GM12878 (cell line): ENCODE data around the gene VPS8. TPM values are rescaled to one million over a fixed set of nuclear protein-coding genes. Genes with fewer than 3 reads are reported as not detected.

Source experiments
- ATAC-seq: fragments of 200-7000 bp; cut with Tn5 transposase; 3 replicates; pipeline ENCODE4 v1.9.1; 2020; ENCODE audit warnings: mild to moderate bottlenecking, moderate library complexity
- BruUV-seq: library from RNA; stranded (reverse); fragments of 400-500 nt; replicated peaks from 2 replicates; lab custom pipeline; 2021; lab: Mats Ljungman, UMichigan
- CTCF ChIA-PET: fragments of 300-600 bp; sonication (Branson Sonifier 250); formaldehyde crosslinking; extraction: SDS; loops from one replicate; lab custom pipeline; 2021; ENCODE audit warnings: inconsistent platforms; lab: Yijun Ruan, JAX
- POLR2A ChIA-PET: fragments of 350-600 bp; formaldehyde crosslinking; extraction: SDS; loops from one replicate; lab custom pipeline; 2021; ENCODE audit warnings: inconsistent platforms; lab: Charles Lee
- RAD21 ChIA-PET: fragments of 300-600 bp; sonication (Branson Sonifier 250); formaldehyde crosslinking; loops from one replicate; lab custom pipeline; 2023; ENCODE audit warnings: antibody characterized with exemption; ENCODE audit not compliant: unreplicated experiment; lab: Charles Lee
- SMC1A ChIA-PET: fragments of 300-600 bp; sonication (Branson Sonifier 250); formaldehyde crosslinking; loops from one replicate; lab custom pipeline; 2023; ENCODE audit not compliant: unreplicated experiment, uncharacterized antibody; lab: Charles Lee
- DNase-seq: peaks from one replicate; pipeline ENCODE4 v3.0.0-alpha.2; 2011; ENCODE audit warnings: low read depth, low spot score
- FAIRE-seq: peaks from 3 replicates; lab custom pipeline; 2011; peaks lifted over from hg19 to GRCh38; lab: Jason Lieb, UNC
- H2AFZ ChIP-seq: 2 replicates; pipeline ENCODE4 v1.6.0; 2011; ENCODE audit warnings: low read depth, low read length, control low read depth; ENCODE audit not compliant: control insufficient read depth
- H3K27ac ChIP-seq: 2 replicates; pipeline ENCODE4 v1.5.1; 2011; ENCODE audit warnings: control low read depth; ENCODE audit not compliant: control insufficient read depth, insufficient read depth
- H3K27me3 ChIP-seq, 2 experiments: replicated peaks in 1 of 2; 2 replicates each; pipeline versions ENCODE4 v1.6.0 to v1.6.1; 2011; ENCODE audit warnings: low read length in 1 of 2; ENCODE audit not compliant: control insufficient read depth in 2 of 2, insufficient read depth in 2 of 2
- H3K36me3 ChIP-seq, 2 experiments: 2 replicates each; pipeline ENCODE4 v1.5.1; 2011; ENCODE audit warnings: low read length in 1 of 2; ENCODE audit not compliant: control insufficient read depth in 2 of 2, insufficient read depth in 2 of 2
- H3K4me1 ChIP-seq: 2 replicates; pipeline ENCODE4 v1.6.1; 2011; ENCODE audit warnings: mild to moderate bottlenecking, low read length, moderate library complexity, mixed read lengths; ENCODE audit not compliant: control insufficient read depth, insufficient read depth
- H3K4me2 ChIP-seq: 2 replicates; pipeline ENCODE4 v1.6.0; 2011; ENCODE audit warnings: control low read depth; ENCODE audit not compliant: control insufficient read depth, insufficient read depth
- H3K4me3 ChIP-seq: fragments of 200-600 bp; sonication (generic); 2 replicates; pipeline ENCODE4 v1.5.1; 2016
- H3K79me2 ChIP-seq: 2 replicates; pipeline ENCODE4 v1.6.0; 2011; ENCODE audit warnings: low read length; ENCODE audit not compliant: control insufficient read depth, insufficient read depth
- H3K9ac ChIP-seq: 2 replicates; pipeline ENCODE4 v1.8.0; 2011; ENCODE audit warnings: low read length, control low read depth, mixed read lengths; ENCODE audit not compliant: control insufficient read depth, insufficient read depth
- H3K9me3 ChIP-seq: replicated peaks from 3 replicates; pipeline ENCODE4 v1.5.1; 2011; ENCODE audit warnings: mild to moderate bottlenecking, low read length; ENCODE audit not compliant: control insufficient read depth, insufficient read depth
- H4K20me1 ChIP-seq: 2 replicates; pipeline ENCODE4 v1.6.0; 2011; ENCODE audit not compliant: control insufficient read depth, insufficient read depth
- CBFB ChIP-seq: IDR thresholded peaks from 2 replicates; pipeline ENCODE4 v1.6.1; 2016; ENCODE audit warnings: antibody characterized with exemption, low read depth
- FOXM1 ChIP-seq: IDR thresholded peaks from 2 replicates; pipeline ENCODE4 v1.6.1; 2012; ENCODE audit warnings: low read depth, mild to moderate bottlenecking, inconsistent platforms, low read length, moderate library complexity
- MTA3 ChIP-seq: IDR thresholded peaks from 2 replicates; pipeline ENCODE4 v1.6.1; 2012; ENCODE audit warnings: low read length, inconsistent platforms, borderline replicate concordance
- SMAD5 ChIP-seq: IDR thresholded peaks from 2 replicates; pipeline ENCODE4 v1.6.1; 2016; ENCODE audit warnings: antibody characterized with exemption, low read depth
- SUZ12 ChIP-seq: fragments of 200-600 bp; sonication (generic); IDR thresholded peaks from one replicate; pipeline ENCODE4 v1.6.1; 2018; ENCODE audit warnings: antibody characterized with exemption, mild to moderate bottlenecking; ENCODE audit not compliant: unreplicated experiment
- YBX1 ChIP-seq: fragments of 450-650 bp; IDR thresholded peaks from 2 replicates; pipeline ENCODE4 v1.6.1; 2016; ENCODE audit warnings: antibody characterized with exemption
- ZBTB4 ChIP-seq: fragments of 450-650 bp; formaldehyde crosslinking; IDR thresholded peaks from 2 replicates; pipeline ENCODE4 v1.4.0; 2022; ENCODE audit warnings: mild to moderate bottlenecking, moderate library complexity
- ZBTB40 ChIP-seq: fragments of 450-650 bp; IDR thresholded peaks from 2 replicates; pipeline ENCODE4 v1.6.1; 2016; ENCODE audit warnings: mild to moderate bottlenecking, moderate library complexity, borderline replicate concordance
- ZSCAN29 ChIP-seq: fragments of 450-650 bp; IDR thresholded peaks from 2 replicates; pipeline ENCODE4 v1.6.1; 2017; ENCODE audit warnings: mild to moderate bottlenecking, moderate library complexity
- WGBS: methylation state at CpG from one replicate; pipeline ENCODE4 v1.1.6; 2016; ENCODE audit warnings: low lambda C conversion rate; ENCODE audit not compliant: insufficient replicate concordance, insufficient coverage; ENCODE audit errors: missing lambda C conversion rate; 5-methylcytosine and 5-hydroxymethylcytosine counted together
- in situ Hi-C: fragments of 300-500 bp; cut with MboI; formaldehyde crosslinking; loops from 9 replicates; pipeline ENCODE4 v1.14.3; 2018; ENCODE audit warnings: mixed read lengths
- intact Hi-C: fragments of 100-400 bp; cut with micrococcal nuclease; formaldehyde crosslinking; loops from one replicate; pipeline ENCODE4 v1.14.2; 2022; ENCODE audit not compliant: unreplicated experiment
- polyA plus RNA-seq, 11 experiments: library from polyadenylated mRNA; depleted of rRNA in 4 of 11; unstranded in 6 of 11; stranded (reverse) in 5 of 11; fragments of >200 nt; fragmentation: Nextera tagmentation in 4 of 11; fragmentation: Illumina TruSeq in 1 of 11; extraction: Ambion mirVana in 4 of 11; extraction: Trizol in 1 of 11; gene quantifications; 1 replicate in 1 of 11; 2 replicates in 10 of 11; pipeline versions ENCODE4 v1.2.1 to v1.2.3, GENCODE V29; 2011 to 2016; ENCODE audit warnings: inconsistent platforms in 2 of 11, missing spikeins in 2 of 11, low read depth in 1 of 11
- total RNA-seq, 4 experiments: library from RNA; depleted of rRNA in 3 of 4; stranded (reverse); fragments of >200 nt in 3 of 4; fragmentation: Illumina TruSeq in 1 of 4; extraction: Trizol in 1 of 4; gene quantifications; 2 replicates each; pipeline versions ENCODE4 v1.2.1 to v1.2.3, GENCODE V29; 2013 to 2021
- TF ChIP-seq, protein P1 (sequence below): IDR thresholded peaks from 2 replicates; pipeline ENCODE4 v1.6.1; 2012; ENCODE audit warnings: low read length, inconsistent platforms
- TF ChIP-seq, protein P2 (sequence below): fragments of 450-650 bp; IDR thresholded peaks from 2 replicates; pipeline ENCODE4 v1.6.1; 2017; ENCODE audit warnings: mild to moderate bottlenecking, low read depth, inconsistent platforms; ENCODE audit not compliant: poor library complexity, severe bottlenecking

The VPS8 gene
- total and polyA plus RNA-seq, 10 of the 15 experiments (the other 5 are each of a cell fraction or from before 2014, with no cell fraction given): 8.9 to 34.7 (median 20.9) TPM

GRCh38 chr3:184911570-184911969, 99.6 kb downstream of the VPS8 start:
- FAIRE-seq: no peak

More at GRCh38 chr3:184911570-184911969, 99.6 kb downstream of the VPS8 start:
- no peaks in the 10 kb centered on the region; a peak in 1 of 4 replicates for H3K36me3 ChIP-seq
- RAD21 ChIA-PET: no interaction called here
- DNase-seq: no peak
- no peaks in the 10 kb centered on the region for H3K9me3 ChIP-seq
- no peak overlapping the region for H3K4me3 ChIP-seq
- H3K9ac ChIP-seq: no peak overlapping the region
- TF ChIP-seq YBX1 (no peak), SUZ12 (no peak), ZSCAN29 (no peak), CBFB (no peak), SMAD5 (no peak), ZBTB40 (no peak), FOXM1 (no peak), MTA3 (no peak), ZBTB4 (no peak)
- TF ChIP-seq, protein P1, sequence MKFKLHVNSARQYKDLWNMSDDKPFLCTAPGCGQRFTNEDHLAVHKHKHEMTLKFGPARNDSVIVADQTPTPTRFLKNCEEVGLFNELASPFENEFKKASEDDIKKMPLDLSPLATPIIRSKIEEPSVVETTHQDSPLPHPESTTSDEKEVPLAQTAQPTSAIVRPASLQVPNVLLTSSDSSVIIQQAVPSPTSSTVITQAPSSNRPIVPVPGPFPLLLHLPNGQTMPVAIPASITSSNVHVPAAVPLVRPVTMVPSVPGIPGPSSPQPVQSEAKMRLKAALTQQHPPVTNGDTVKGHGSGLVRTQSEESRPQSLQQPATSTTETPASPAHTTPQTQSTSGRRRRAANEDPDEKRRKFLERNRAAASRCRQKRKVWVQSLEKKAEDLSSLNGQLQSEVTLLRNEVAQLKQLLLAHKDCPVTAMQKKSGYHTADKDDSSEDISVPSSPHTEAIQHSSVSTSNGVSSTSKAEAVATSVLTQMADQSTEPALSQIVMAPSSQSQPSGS: no peak
- TF ChIP-seq, protein P2, sequence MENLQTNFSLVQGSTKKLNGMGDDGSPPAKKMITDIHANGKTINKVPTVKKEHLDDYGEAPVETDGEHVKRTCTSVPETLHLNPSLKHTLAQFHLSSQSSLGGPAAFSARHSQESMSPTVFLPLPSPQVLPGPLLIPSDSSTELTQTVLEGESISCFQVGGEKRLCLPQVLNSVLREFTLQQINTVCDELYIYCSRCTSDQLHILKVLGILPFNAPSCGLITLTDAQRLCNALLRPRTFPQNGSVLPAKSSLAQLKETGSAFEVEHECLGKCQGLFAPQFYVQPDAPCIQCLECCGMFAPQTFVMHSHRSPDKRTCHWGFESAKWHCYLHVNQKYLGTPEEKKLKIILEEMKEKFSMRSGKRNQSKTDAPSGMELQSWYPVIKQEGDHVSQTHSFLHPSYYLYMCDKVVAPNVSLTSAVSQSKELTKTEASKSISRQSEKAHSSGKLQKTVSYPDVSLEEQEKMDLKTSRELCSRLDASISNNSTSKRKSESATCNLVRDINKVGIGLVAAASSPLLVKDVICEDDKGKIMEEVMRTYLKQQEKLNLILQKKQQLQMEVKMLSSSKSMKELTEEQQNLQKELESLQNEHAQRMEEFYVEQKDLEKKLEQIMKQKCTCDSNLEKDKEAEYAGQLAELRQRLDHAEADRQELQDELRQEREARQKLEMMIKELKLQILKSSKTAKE: no peak
- TF ChIP-seq, all 136 proteins: peak for 0
- no peaks in the 10 kb centered on the region for H3K4me1 ChIP-seq
- H2AFZ ChIP-seq: no peak overlapping the region
- no peaks in the 10 kb centered on the region for H4K20me1 ChIP-seq
- no peak for ATAC-seq
- intact Hi-C loops: no loop called here
- in situ Hi-C loops: no loop called here
- ChIA-PET POLR2A (no interaction called here), SMC1A (no interaction called here), CTCF (no interaction called here)
- WGBS: 93% methylated on average over 4 of the region's 4 CpGs
- H3K27ac ChIP-seq: no peak overlapping the region
- no peaks in the 10 kb centered on the region for H3K27me3 ChIP-seq
- BruUV-seq: no TSS peak
- H3K4me2 ChIP-seq: no peak overlapping the region
- H3K79me2 ChIP-seq: no peaks in the 10 kb centered on the region
